MM.1S (cell line): Measurements from ENCODE around the gene HS3ST4.

Experiments used
- CTCF ChIP-seq: fragments of 300-600 bp; sonication (generic); IDR thresholded peaks from 2 replicates; pipeline ENCODE4 v1.5.1; 2016; ENCODE audit warnings: antibody characterized with exemption, low read length, mixed read lengths
- EZH2 ChIP-seq: fragments of 300-600 bp; sonication (generic); optimal IDR thresholded peaks from 2 replicates; pipeline ENCODE3; 2017; ENCODE audit warnings: low read depth, mild to moderate bottlenecking, antibody characterized with exemption, low read length, mixed read lengths

GRCh38 chr16:25656639-25657038 lies 35.1 kb upstream of the HS3ST4 start:
- TF ChIP-seq CTCF (no peak), EZH2 (no peak)
